Ureter (tissue), 1 donor: Measurements from ENCODE around the gene MAP2K1. TPM values are rescaled to one million over a fixed set of nuclear protein-coding genes. Genes with fewer than 3 reads are reported as not detected.
"Not testable (repeated sequence)": the region's sequence is repeated elsewhere in the genome, so short reads cannot be mapped to it uniquely, and the experiment has no call there.

Experiments used
- DNase-seq: peaks from one replicate; pipeline ENCODE4 v3.0.0-alpha.2; 2020; ENCODE audit warnings: low spot score
- total RNA-seq: library from RNA; stranded (reverse); gene quantifications from one replicate; pipeline ENCODE4 v1.2.4, GENCODE V29; 2023
- donor health status: DM: yes; HTN: yes; CAD: no.

Gene MAP2K1
- total RNA-seq, 1 donor from 2014 or later = 23.1 TPM

- not testable (repeated sequence) for DNase-seq
Measured at GRCh38 chr15:66393037-66393436, 6.3 kb downstream of the MAP2K1 start.

GRCh38 chr15:66394472-66394871 is 7.8 kb downstream of the MAP2K1 start:
- no peak for DNase-seq

- no peak for DNase-seq
Measured at GRCh38 chr15:66394915-66395314, 8.2 kb downstream of the MAP2K1 start.

GRCh38 chr15:66399276-66399675 is 12.6 kb downstream of the MAP2K1 start:
- DNase-seq = no peak

GRCh38 chr15:66400351-66400774 is 13.7 kb downstream of the MAP2K1 start:
- no peak for DNase-seq

GRCh38 chr15:66401130-66402021 is 14.7 kb downstream of the MAP2K1 start:
- no peak for DNase-seq

GRCh38 chr15:66402761-66403284 is 16.1 kb downstream of the MAP2K1 start:
- DNase-seq = no peak

- DNase-seq = no peak
Measured at GRCh38 chr15:66403323-66403722, 16.6 kb downstream of the MAP2K1 start.

- DNase-seq = no peak
Measured at GRCh38 chr15:66404122-66404521, 17.4 kb downstream of the MAP2K1 start.

GRCh38 chr15:66404532-66404931 is 17.8 kb downstream of the MAP2K1 start:
- no peak for DNase-seq

GRCh38 chr15:66405007-66405406 is 18.3 kb downstream of the MAP2K1 start:
- no peak for DNase-seq

- DNase-seq = no peak
Measured at GRCh38 chr15:66405615-66406014, 18.9 kb downstream of the MAP2K1 start.

- no peak for DNase-seq
Measured at GRCh38 chr15:66408254-66408653, 21.5 kb downstream of the MAP2K1 start.

GRCh38 chr15:66408675-66409282 is 22.1 kb downstream of the MAP2K1 start:
- no peak for DNase-seq

- DNase-seq = no peak
Measured at GRCh38 chr15:66409565-66410108, 22.9 kb downstream of the MAP2K1 start.

GRCh38 chr15:66411190-66411589 is 24.5 kb downstream of the MAP2K1 start:
- DNase-seq = no peak

- no peak for DNase-seq
Measured at GRCh38 chr15:66412220-66412619, 25.5 kb downstream of the MAP2K1 start.

GRCh38 chr15:66413579-66413978 is 26.9 kb downstream of the MAP2K1 start:
- DNase-seq = no peak

- no peak for DNase-seq
Measured at GRCh38 chr15:66415360-66415759, 28.6 kb downstream of the MAP2K1 start.

- DNase-seq = no peak
Measured at GRCh38 chr15:66417736-66418135, 31.0 kb downstream of the MAP2K1 start.

GRCh38 chr15:66419471-66419870 is 32.8 kb downstream of the MAP2K1 start:
- no peak for DNase-seq

- no peak for DNase-seq
Measured at GRCh38 chr15:66422347-66422746, 35.6 kb downstream of the MAP2K1 start.

- no peak for DNase-seq
Measured at GRCh38 chr15:66423149-66423548, 36.4 kb downstream of the MAP2K1 start.
